GM13976 (cell line): ENCODE measurements around the gene CYB5R2.

Experiments used
- DNase-seq: peaks from one replicate; pipeline ENCODE4 v3.0.0; 2012; ENCODE audit warnings: low spot score
- in situ Hi-C: fragments of 300-500 bp; cut with MboI; formaldehyde crosslinking; loops from one replicate; pipeline ENCODE4 v1.12.0; 2022; ENCODE audit warnings: low sequenced_read_pairs, mixed read lengths, inconsistent platforms; ENCODE audit not compliant: unreplicated experiment
- TF ChIP-seq, protein P1 (sequence below): IDR thresholded peaks from 2 replicates; pipeline ENCODE4 v1.5.1; 2012; ENCODE audit warnings: borderline replicate concordance, mild to moderate bottlenecking; ENCODE audit not compliant: insufficient read depth; ENCODE audit errors: extremely low read depth, missing control alignments, control extremely low read depth

CYB5R2 gene

DNA sequence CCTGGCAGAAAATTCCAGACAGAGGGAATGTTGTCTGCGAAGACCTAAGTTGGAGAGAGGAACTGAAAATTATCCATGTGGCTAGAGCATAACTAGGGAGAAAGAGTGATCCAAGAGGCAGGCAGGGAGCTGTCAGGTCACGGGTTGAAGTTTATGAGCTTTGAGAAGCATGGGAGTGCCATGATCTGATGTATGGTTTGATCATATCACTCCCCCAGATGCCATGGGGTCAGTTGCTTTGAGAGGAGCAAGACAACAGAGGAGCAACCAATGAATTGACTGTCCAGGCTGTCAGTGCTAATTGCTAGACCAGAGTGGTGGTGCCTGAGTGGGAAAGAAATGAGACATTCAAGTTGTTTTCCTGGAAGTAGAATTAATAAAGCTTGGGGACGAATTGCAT, 54.0 kb downstream of the CYB5R2 start:
- in situ Hi-C loops, result no loop called here
- TF ChIP-seq, protein P1, sequence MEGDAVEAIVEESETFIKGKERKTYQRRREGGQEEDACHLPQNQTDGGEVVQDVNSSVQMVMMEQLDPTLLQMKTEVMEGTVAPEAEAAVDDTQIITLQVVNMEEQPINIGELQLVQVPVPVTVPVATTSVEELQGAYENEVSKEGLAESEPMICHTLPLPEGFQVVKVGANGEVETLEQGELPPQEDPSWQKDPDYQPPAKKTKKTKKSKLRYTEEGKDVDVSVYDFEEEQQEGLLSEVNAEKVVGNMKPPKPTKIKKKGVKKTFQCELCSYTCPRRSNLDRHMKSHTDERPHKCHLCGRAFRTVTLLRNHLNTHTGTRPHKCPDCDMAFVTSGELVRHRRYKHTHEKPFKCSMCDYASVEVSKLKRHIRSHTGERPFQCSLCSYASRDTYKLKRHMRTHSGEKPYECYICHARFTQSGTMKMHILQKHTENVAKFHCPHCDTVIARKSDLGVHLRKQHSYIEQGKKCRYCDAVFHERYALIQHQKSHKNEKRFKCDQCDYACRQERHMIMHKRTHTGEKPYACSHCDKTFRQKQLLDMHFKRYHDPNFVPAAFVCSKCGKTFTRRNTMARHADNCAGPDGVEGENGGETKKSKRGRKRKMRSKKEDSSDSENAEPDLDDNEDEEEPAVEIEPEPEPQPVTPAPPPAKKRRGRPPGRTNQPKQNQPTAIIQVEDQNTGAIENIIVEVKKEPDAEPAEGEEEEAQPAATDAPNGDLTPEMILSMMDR, result no peak
- no peak for DNase-seq

GRCh38 chr11:7617032-7617431, 56.3 kb downstream of the CYB5R2 start:
- TF ChIP-seq, protein P1, result no peak
- in situ Hi-C loops, result no loop called here
- DNase-seq, result no peak
